ENCODE results near the gene CDK13.

DNA sequence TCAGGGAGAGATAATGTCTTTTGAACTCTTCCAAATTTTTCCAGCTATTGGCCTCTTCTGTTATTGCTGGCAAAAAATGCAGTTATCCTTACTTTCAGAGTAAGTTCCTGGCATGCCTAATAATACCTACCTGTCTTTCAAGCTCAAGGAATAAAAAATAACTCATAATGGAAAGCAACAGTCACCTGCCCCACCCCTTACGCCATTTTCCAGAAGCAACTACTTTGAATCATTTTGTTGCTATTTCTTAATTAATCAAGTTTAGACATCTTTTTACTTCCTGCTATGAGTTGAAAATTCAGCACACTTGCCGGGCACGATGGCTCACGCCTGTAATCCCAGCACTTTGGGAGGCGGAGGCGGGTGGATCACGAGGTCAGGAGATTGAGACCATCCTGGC lies 23.0 kb upstream of the CDK13 start:
- TF ChIP-seq, protein P1, sequence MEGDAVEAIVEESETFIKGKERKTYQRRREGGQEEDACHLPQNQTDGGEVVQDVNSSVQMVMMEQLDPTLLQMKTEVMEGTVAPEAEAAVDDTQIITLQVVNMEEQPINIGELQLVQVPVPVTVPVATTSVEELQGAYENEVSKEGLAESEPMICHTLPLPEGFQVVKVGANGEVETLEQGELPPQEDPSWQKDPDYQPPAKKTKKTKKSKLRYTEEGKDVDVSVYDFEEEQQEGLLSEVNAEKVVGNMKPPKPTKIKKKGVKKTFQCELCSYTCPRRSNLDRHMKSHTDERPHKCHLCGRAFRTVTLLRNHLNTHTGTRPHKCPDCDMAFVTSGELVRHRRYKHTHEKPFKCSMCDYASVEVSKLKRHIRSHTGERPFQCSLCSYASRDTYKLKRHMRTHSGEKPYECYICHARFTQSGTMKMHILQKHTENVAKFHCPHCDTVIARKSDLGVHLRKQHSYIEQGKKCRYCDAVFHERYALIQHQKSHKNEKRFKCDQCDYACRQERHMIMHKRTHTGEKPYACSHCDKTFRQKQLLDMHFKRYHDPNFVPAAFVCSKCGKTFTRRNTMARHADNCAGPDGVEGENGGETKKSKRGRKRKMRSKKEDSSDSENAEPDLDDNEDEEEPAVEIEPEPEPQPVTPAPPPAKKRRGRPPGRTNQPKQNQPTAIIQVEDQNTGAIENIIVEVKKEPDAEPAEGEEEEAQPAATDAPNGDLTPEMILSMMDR (IDR thresholded peaks at IDR 0.05; ENCODE audit: low read depth, low read length): no peak
- no peak for TF ChIP-seq EZH2phosphoT487 (IDR thresholded peaks at IDR 0.05; ENCODE audit: low read depth)

Measured in OCI-LY3 (cell line).